Measurements from ENCODE around the gene PRELID3B.

PRELID3B gene

GRCh38 chr20:59018817-59019216 lies 23.8 kb downstream of the PRELID3B start:
- no peak for DNase-seq
- TF ChIP-seq CTCF (IDR thresholded peaks at IDR 0.05; ENCODE audit: low read depth, low read length): no peak
- H3K4me3 ChIP-seq (ENCODE audit: low read depth, low read length): no peak overlapping the region
- H3K27me3 ChIP-seq (ENCODE audit: insufficient read depth, low read depth, severe bottlenecking): no peaks in the 10 kb centered on the region
- peaks cover 14% of the 10 kb centered on the region for H3K36me3 ChIP-seq
- no peak overlapping the region for H3K27ac ChIP-seq
- no peaks in the 10 kb centered on the region for H3K9me3 ChIP-seq (ENCODE audit: severe bottlenecking)

- Histone ChIP-seq H3K27ac (no peak overlapping the region), H3K27me3 (ENCODE audit: insufficient read depth, low read depth, severe bottlenecking) (no peaks in the 10 kb centered on the region), H3K36me3 (peaks cover 3% of the 10 kb centered on the region), H3K9me3 (ENCODE audit: severe bottlenecking) (no peaks in the 10 kb centered on the region), H3K4me3 (ENCODE audit: low read depth, low read length) (no peak overlapping the region)
- no peak for DNase-seq
- no peak for TF ChIP-seq CTCF (IDR thresholded peaks at IDR 0.05; ENCODE audit: low read depth, low read length)
These were observed 24.9 kb downstream of the PRELID3B start for GRCh38 chr20:59017493-59018231.

- TF ChIP-seq CTCF (IDR thresholded peaks at IDR 0.05; ENCODE audit: low read depth, low read length): no peak
- Histone ChIP-seq H3K9me3 (ENCODE audit: severe bottlenecking) (no peaks in the 10 kb centered on the region), H3K36me3 (no peaks in the 10 kb centered on the region), H3K4me3 (ENCODE audit: low read depth, low read length) (no peak overlapping the region), H3K27me3 (ENCODE audit: insufficient read depth, low read depth, severe bottlenecking) (no peaks in the 10 kb centered on the region), H3K27ac (no peak overlapping the region)
- no peak for DNase-seq
These were observed 25.6 kb downstream of the PRELID3B start for GRCh38 chr20:59016795-59017492.

- Histone ChIP-seq H3K27me3 (ENCODE audit: insufficient read depth, low read depth, severe bottlenecking) (no peaks in the 10 kb centered on the region), H3K36me3 (no peaks in the 10 kb centered on the region), H3K9me3 (ENCODE audit: severe bottlenecking) (no peaks in the 10 kb centered on the region), H3K4me3 (ENCODE audit: low read depth, low read length) (no peak overlapping the region), H3K27ac (no peak overlapping the region)
- no peak for TF ChIP-seq CTCF (IDR thresholded peaks at IDR 0.05; ENCODE audit: low read depth, low read length)
- DNase-seq: no peak
These were observed 26.5 kb downstream of the PRELID3B start for GRCh38 chr20:59015812-59016711.

- Histone ChIP-seq H3K27me3 (ENCODE audit: insufficient read depth, low read depth, severe bottlenecking) (no peaks in the 10 kb centered on the region), H3K4me3 (ENCODE audit: low read depth, low read length) (no peak overlapping the region), H3K36me3 (no peaks in the 10 kb centered on the region), H3K9me3 (ENCODE audit: severe bottlenecking) (no peaks in the 10 kb centered on the region), H3K27ac (no peak overlapping the region)
- TF ChIP-seq CTCF (IDR thresholded peaks at IDR 0.05; ENCODE audit: low read depth, low read length): no peak
- no peak for DNase-seq
These were observed 27.2 kb downstream of the PRELID3B start for GRCh38 chr20:59015411-59015810.

Measured in WERI-Rb-1 (cell line).